ENCODE measurements around the gene PDLIM3.

DNA sequence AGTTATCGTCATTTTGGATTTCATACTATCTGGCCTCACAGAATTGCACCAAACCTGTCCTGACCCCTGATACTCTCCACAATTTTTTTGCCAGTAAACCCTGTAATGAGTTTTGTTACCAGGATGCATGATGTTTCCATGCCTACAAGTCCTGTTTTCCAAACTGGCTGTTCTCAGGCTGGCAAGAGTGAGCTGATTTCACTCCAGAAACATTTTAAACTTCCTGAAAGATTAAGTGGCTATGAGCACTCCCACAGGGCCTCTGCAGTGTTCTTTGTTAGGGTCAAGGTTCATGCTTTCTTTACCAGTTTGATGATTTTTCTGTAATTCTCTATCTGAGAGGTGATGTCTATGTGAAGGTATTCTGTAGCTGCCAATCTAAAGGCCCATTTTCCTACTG is 31.7 kb upstream of the PDLIM3 start:
- TF ChIP-seq TAF1 (IDR thresholded peaks at IDR 0.05; ENCODE audit: borderline replicate concordance, low read depth, low read length) = no peak
- no peak for TF ChIP-seq POLR2AphosphoS5 (IDR thresholded peaks at IDR 0.05; ENCODE audit: low read depth, low read length)

Measured in GM12892 (cell line).